ENCODE data around the gene LCNL1.

The LCNL1 gene

GRCh38 chr9:136982232-136983051, at the start of gene LCNL1:
LCNL1 (plus strand) TSS chr9:136982993; CDS start chr9:136983587, 594 bp downstream.
- no peak for DNase-seq

DNA sequence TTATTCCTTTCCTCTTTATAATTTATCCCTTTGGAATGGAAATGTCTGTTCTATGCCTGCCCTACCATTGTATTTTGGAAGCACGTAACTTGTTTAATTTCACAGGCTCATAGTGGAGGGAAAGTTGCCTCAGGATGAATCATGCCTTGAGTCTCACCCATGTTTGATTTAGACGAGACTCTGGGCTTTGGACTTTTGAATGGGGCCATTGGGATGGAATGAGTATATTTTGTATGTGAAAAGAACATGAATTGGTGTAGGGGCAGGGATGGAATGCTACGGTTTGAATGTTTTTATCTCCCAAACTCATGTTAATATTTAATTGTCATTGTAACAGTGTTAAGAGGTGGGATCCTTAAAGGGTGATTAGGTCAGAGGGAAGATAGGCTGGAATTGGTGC, 48.5 kb upstream of the LCNL1 start:
- no peak for DNase-seq

DNA sequence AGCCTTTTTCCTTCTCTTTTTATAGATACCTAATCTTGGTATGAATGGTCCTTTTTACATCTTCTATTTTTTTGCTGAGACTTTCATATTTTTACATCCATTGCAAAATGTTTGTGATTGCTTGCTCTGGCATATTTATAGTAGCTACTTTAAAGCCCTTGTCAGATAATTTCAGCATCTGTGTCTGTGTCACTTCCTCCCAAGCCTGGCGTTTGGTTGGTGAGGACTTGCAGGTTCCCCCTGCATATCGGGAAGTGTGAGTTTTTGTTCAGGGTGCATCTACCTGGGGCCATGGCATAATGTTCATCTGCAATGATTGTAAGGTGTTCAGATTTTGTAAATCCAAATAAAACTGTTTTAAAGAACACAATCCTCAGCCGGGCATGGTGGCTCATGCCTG, 47.1 kb upstream of the LCNL1 start:
- no peak for DNase-seq

- no peak for DNase-seq
Measured at GRCh38 chr9:136936645-136937170, 46.1 kb upstream of the LCNL1 start.

DNA sequence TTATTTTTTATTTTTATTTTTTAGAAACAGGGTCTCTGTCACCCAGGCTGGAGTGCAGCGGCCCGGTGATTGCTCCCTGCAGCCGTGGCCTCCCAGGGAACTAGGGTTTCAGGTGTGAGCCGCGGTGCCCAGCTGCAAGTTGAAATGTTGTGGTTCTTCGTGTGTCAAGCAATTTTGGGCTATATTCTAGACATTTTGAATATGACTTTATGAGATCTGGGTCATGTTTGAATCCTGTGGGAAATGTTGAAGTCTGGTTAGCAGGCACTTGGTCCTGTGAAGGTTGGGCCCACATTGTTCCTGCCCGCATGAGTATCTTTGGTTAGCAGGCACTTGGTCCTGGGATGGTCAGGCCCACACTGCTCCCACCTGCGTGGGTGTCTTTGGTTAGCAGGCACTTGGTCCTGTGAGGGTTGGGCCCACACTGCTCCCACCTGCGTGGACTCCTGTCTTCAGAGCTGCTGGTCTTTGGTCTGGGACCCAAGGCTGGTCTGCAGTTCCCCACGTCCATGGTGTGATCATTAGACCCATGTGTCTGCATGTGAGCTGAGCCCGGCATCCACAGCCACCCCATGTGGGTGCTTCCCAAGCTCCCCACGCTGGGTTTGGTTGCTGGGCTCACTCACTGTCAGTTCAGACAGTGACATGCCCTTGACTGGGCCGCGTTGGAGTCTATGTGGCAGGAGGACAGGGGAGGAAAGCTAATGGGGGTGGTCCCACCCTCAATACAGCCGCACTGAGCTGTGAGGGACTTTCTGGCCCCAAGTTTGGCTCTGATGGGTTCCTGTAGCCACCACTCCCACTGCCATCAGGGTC, 45.4 kb upstream of the LCNL1 start:
- DNase-seq: no peak

DNA sequence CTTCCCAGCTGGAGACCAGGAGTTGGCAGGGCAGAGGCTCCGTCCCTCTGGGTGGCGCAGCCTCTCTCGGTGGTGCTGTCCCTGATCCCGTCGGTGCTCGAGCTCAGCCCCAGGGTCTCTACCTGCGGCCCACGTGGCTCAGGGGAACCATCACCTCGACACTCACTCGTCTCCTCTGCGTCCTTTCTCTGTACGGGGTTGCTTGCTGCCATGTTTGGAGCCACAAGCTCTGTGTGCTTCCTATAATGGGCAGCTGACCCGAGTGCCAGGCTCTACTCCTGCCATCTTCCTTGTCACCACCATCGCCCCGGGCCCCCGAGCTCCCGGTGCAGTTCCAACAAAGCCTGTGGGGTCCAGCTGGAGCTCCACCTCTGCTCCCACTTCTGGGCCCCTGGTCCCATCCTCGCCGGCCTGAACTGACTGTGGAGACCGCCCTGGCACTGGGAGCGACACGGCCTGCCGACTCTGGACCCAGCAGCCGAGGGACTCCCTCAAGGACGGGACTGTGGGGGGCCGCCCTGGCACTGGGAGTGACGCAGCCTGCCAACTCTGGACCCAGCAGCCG, 43.3 kb upstream of the LCNL1 start:
- no peak for DNase-seq

DNA sequence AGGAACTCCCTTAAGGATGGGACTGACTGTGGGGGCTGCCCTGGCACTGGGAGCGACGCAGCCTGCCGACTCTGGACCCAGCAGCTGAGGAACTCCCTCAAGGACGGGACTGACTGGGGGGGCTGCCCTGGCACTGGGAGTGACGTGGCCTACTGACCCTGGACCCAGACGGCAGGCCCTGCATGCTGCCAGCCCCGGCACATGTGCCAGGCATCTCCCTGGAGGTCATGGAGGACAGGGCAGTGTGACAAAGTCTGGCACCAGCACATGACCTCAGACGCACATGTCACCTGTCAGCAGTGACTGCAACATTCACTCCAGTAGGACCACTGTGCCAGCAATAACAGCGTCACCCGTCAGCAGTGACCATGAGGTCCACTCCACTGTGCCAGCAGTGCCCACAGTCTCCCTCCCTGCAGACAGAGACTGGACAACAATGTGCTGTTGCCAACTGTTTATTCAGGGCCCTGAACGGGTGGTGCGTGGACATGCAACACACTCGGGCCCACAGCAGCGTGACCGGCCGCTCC, 42.7 kb upstream of the LCNL1 start:
- DNase-seq: no peak

- DNase-seq: no peak
Measured at GRCh38 chr9:136940526-136941230, 42.1 kb upstream of the LCNL1 start.

- DNase-seq: no peak
Measured at GRCh38 chr9:136941231-136942111, 41.3 kb upstream of the LCNL1 start.

- no peak for DNase-seq
Measured at GRCh38 chr9:136942112-136942880, 40.5 kb upstream of the LCNL1 start.

DNA sequence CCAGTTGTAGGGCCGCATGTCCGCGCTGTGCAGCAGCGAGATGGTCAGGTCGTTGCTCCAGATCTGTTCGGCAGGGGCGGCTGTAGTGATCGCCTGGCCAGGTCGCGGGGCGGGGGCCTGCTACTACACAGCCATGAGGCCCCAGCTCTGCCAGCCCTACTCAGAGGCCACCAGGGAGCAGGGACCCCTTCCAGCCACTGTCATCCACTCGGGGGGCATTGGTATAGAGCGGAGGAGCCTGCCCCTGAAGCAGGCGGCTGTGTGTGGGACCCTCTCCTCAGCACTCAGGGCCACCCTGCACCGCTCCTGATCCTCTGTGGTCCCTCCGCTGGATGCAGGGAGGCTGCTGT, 39.9 kb upstream of the LCNL1 start:
- no peak for DNase-seq

- no peak for DNase-seq
Measured at GRCh38 chr9:136943291-136944211, 39.2 kb upstream of the LCNL1 start.

DNA sequence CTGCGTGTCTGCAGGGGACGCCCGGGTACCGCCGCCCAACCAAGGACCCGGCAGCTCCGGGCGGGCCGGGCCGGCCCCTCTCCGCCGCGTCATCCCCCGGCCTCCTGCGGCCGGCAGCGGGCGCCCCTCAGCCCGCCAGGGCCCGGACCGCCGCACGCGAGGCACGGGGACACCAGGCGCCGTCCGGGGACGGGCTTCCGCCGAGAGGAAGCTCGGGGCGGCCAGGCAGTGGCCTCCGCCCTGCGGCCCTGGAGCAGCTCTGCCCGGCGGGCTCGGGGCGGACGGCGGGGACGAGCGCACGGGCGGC, 38.6 kb upstream of the LCNL1 start:
- no peak for DNase-seq

- peak; percentile 92 for DNase-seq
Measured at GRCh38 chr9:136944519-136945332, 38.1 kb upstream of the LCNL1 start, which contains the start of the genes C8G and FBXW5. C8G (plus strand) TSS chr9:136945243; CDS start chr9:136945321, 78 bp downstream. FBXW5 (minus strand) TSS chr9:136944738; CDS start chr9:136944083, 655 bp downstream.

DNA sequence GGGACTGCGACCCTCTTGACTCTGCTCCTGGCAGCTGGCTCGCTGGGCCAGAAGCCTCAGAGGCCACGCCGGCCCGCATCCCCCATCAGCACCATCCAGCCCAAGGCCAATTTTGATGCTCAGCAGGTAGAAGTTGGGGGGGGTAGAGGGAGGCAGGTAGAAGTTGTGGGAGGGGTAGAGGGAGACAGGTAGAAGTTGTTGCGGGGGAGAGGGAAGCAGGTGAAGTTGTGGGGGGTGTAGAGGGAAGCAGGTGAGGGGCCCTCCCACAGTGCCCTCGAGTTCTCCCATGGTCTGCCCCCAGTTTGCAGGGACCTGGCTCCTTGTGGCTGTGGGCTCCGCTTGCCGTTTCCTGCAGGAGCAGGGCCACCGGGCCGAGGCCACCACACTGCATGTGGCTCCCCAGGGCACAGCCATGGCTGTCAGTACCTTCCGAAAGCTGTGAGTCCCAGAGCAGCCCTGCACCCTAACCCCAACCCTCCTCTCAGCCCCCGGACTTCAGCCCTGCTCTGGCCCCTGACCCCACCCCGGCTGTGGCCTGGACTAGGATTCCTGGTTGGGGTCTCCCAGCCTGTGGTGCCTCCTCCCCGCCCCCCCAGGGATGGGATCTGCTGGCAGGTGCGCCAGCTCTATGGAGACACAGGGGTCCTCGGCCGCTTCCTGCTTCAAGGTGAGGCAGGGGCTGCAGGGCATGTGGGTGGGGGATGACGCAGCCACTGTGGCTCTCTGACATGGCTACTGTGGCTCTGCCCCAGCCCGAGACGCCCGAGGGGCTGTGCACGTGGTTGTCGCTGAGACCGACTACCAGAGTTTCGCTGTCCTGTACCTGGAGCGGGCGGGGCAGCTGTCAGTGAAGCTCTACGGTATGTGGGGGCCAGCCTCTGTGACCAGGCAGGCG, 37.2 kb upstream of the LCNL1 start:
- DNase-seq: no peak

DNA sequence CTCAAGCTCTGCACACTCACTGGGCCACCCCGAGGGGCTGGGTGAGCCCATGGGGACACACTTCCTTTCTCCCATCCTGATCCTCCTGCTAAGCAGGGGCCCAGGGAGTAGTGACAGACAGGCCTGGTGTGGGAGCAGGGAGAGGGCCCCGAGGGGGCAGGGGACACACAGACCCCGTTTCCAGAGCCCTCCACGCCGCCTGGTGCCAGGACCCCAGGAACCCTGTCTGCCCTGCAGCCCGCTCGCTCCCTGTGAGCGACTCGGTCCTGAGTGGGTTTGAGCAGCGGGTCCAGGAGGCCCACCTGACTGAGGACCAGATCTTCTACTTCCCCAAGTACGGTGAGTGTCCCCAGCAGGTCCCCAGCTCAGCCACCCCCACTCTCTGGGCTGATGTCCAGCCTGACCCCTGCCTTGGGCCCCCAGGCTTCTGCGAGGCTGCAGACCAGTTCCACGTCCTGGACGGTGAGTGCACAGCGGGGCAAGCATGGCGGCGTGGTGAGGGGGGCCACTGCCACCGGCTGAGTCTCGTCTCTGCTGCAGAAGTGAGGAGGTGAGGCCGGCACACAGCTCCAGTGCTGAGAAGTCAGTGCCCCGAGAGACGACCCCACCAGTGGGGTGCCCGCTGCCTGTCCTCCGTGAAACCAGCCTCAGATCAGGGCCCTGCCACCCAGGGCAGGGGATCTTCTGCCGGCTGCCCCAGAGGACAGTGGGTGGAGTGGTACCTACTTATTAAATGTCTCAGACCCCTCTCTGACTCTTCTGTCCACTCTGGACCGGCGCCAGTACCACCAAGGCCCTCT, 36.4 kb upstream of the LCNL1 start:
- no peak for DNase-seq
